Right lobe of liver (tissue), 4 donors: ENCODE results near the gene TDRD12.
"Not testable (repeated sequence)": the region's sequence is repeated elsewhere in the genome, so short reads cannot be mapped to it uniquely, and the experiment has no call there.

Experiments
- CTCF ChIP-seq, 4 donors: fragments of 200-600 bp in 3 of 4; fragments of 450-650 bp in 1 of 4; IDR thresholded peaks; one replicate each; pipeline versions ENCODE4 v1.5.1 to v1.8.0; 2016 to 2022; ENCODE audit warnings: antibody characterized with exemption in 4 of 4, mild to moderate bottlenecking in 2 of 4
- POLR2A ChIP-seq: fragments of 450-650 bp; IDR thresholded peaks from one replicate; pipeline ENCODE4 v1.6.1; 2017; ENCODE audit warnings: antibody characterized with exemption, mild to moderate bottlenecking
- donor health status: DM: no; HTN: no; CAD: no.
- donor health status: DM: no; HTN: no; CAD: no.
- donor health status: DM: no; HTN: yes; CAD: no.

GRCh38 chr19:32745594-32746251 is 26.2 kb downstream of the TDRD12 start:
- not testable (repeated sequence) for TF ChIP-seq POLR2A; CTCF (IDR thresholded peaks at IDR 0.05)
